ENCODE data around the gene SMARCD1.

SMARCD1 gene

DNA sequence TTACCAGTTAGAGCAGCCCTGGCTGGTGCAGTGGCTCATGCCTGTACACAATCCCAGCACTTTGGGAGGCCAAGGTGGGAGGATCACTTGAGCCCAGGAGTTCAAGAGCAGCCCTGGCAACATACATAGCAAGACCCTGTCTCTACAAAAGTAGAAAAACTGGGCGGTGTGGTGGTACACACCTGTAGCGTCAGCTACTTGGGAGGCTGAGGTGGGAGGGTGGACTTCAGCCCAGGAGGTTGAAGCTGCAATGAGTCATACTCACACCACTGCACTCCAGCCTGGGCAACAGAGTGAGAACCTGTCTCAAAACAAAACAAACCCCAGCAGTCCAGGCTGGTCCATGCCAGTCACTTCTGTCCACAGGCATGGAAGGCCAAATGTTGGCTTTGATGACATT, 34.2 kb downstream of the SMARCD1 start:
- Histone ChIP-seq H3K4ac (ENCODE audit: low read length) (no peak overlapping the region), H3K79me1 (ENCODE audit: low read depth, low read length) (peaks cover 5% of the 10 kb centered on the region), H4K8ac (ENCODE audit: low read depth, low read length) (no peak overlapping the region), H2BK12ac (ENCODE audit: low read length) (no peak overlapping the region), H3K4me2 (ENCODE audit: insufficient read depth, low read length, poor library complexity, severe bottlenecking) (no peak overlapping the region), H3K23ac (ENCODE audit: low read depth, low read length, poor library complexity) (no peak overlapping the region), H2BK15ac (ENCODE audit: low read length) (no peak overlapping the region), H2BK120ac (ENCODE audit: low read depth, low read length) (no peak overlapping the region), H3K27me3 (ENCODE audit: control insufficient read depth in 3 of 3, insufficient read depth in 3 of 3, low read depth in 1 of 3, low read length in 3 of 3) (no peaks in the 10 kb centered on the region), H4K91ac (ENCODE audit: low read depth, low read length, poor library complexity) (no peak overlapping the region), H2AFZ (ENCODE audit: low read length) (no peak overlapping the region), H2AK5ac (ENCODE audit: low read depth, low read length) (no peak overlapping the region), H2BK5ac (ENCODE audit: low read length) (no peak overlapping the region), H3K9me3 (replicated peaks in 1 of 2; ENCODE audit: control insufficient read depth in 2 of 2, insufficient read depth in 1 of 2, low read depth in 1 of 2, low read length in 2 of 2) (no peaks in the 10 kb centered on the region), H3K27ac (replicated peaks; ENCODE audit: low read length) (no peak overlapping the region), H3K4me3 (ENCODE audit: low read length in 2 of 2) (no peak overlapping the region), H3K9ac (ENCODE audit: low read depth, low read length, poor library complexity) (no peak overlapping the region), H3K18ac (ENCODE audit: low read length) (no peak overlapping the region), H3K14ac (ENCODE audit: low read length) (no peak overlapping the region), H3K36me3 (replicated peaks in 1 of 2; ENCODE audit: control insufficient read depth in 2 of 2, insufficient read depth in 2 of 2, low read length in 2 of 2) (peaks cover 0 to 40% of the 10 kb centered on the region in 2 donors), H3K4me1 (ENCODE audit: control insufficient read depth in 2 of 2, insufficient read depth in 1 of 2, low read depth in 1 of 2, low read length in 2 of 2) (no peaks in the 10 kb centered on the region)
- WGBS, 2 donors (ENCODE audit: extremely low coverage in 2 of 2, insufficient read length in 2 of 2, insufficient replicate concordance in 1 of 2): no CpG with 5 or more reads among the region's 2 CpGs
- no peak for DNase-seq (ENCODE audit: low spot score)

GRCh38 chr12:50120521-50120920, 35.4 kb downstream of the SMARCD1 start:
- Histone ChIP-seq H3K23ac (ENCODE audit: low read depth, low read length, poor library complexity) (no peak overlapping the region), H2BK15ac (ENCODE audit: low read length) (no peak overlapping the region), H3K9ac (ENCODE audit: low read depth, low read length, poor library complexity) (no peak overlapping the region), H3K4ac (ENCODE audit: low read length) (no peak overlapping the region), H4K8ac (ENCODE audit: low read depth, low read length) (no peak overlapping the region), H3K9me3 (replicated peaks in 1 of 2; ENCODE audit: control insufficient read depth in 2 of 2, insufficient read depth in 1 of 2, low read depth in 1 of 2, low read length in 2 of 2) (no peaks in the 10 kb centered on the region), H3K4me2 (ENCODE audit: insufficient read depth, low read length, poor library complexity, severe bottlenecking) (no peak overlapping the region), H2AK5ac (ENCODE audit: low read depth, low read length) (no peak overlapping the region), H2AFZ (ENCODE audit: low read length) (no peak overlapping the region), H2BK5ac (ENCODE audit: low read length) (no peak overlapping the region), H3K27me3 (ENCODE audit: control insufficient read depth in 3 of 3, insufficient read depth in 3 of 3, low read depth in 1 of 3, low read length in 3 of 3) (no peaks in the 10 kb centered on the region), H4K91ac (ENCODE audit: low read depth, low read length, poor library complexity) (no peak overlapping the region), H3K18ac (ENCODE audit: low read length) (no peak overlapping the region), H3K4me1 (ENCODE audit: control insufficient read depth in 2 of 2, insufficient read depth in 1 of 2, low read depth in 1 of 2, low read length in 2 of 2) (no peaks in the 10 kb centered on the region), H3K27ac (replicated peaks; ENCODE audit: low read length) (no peak overlapping the region), H2BK120ac (ENCODE audit: low read depth, low read length) (no peak overlapping the region), H3K14ac (ENCODE audit: low read length) (no peak overlapping the region), H3K79me1 (ENCODE audit: low read depth, low read length) (peaks cover 4% of the 10 kb centered on the region), H2BK12ac (ENCODE audit: low read length) (no peak overlapping the region), H3K4me3 (ENCODE audit: low read length in 2 of 2) (no peak overlapping the region), H3K36me3 (replicated peaks in 1 of 2; ENCODE audit: control insufficient read depth in 2 of 2, insufficient read depth in 2 of 2, low read length in 2 of 2) (peaks cover 0 to 41% of the 10 kb centered on the region in 2 donors)
- no CpG with 5 or more reads among the region's 3 CpGs for WGBS, 2 donors (ENCODE audit: extremely low coverage in 2 of 2, insufficient read length in 2 of 2, insufficient replicate concordance in 1 of 2)
- no peak for DNase-seq (ENCODE audit: low spot score)

- Histone ChIP-seq H3K4me3 (ENCODE audit: low read length in 2 of 2) (no peak overlapping the region), H2AK5ac (ENCODE audit: low read depth, low read length) (no peak overlapping the region), H2BK5ac (ENCODE audit: low read length) (no peak overlapping the region), H3K27ac (replicated peaks; ENCODE audit: low read length) (no peak overlapping the region), H3K9ac (ENCODE audit: low read depth, low read length, poor library complexity) (no peak overlapping the region), H3K9me3 (replicated peaks in 1 of 2; ENCODE audit: control insufficient read depth in 2 of 2, insufficient read depth in 1 of 2, low read depth in 1 of 2, low read length in 2 of 2) (no peaks in the 10 kb centered on the region), H3K18ac (ENCODE audit: low read length) (no peak overlapping the region), H3K36me3 (replicated peaks in 1 of 2; ENCODE audit: control insufficient read depth in 2 of 2, insufficient read depth in 2 of 2, low read length in 2 of 2) (peaks cover 0 to 41% of the 10 kb centered on the region in 2 donors), H3K27me3 (ENCODE audit: control insufficient read depth in 3 of 3, insufficient read depth in 3 of 3, low read depth in 1 of 3, low read length in 3 of 3) (no peaks in the 10 kb centered on the region), H2BK15ac (ENCODE audit: low read length) (no peak overlapping the region), H3K79me1 (ENCODE audit: low read depth, low read length) (peaks cover 2% of the 10 kb centered on the region), H3K23ac (ENCODE audit: low read depth, low read length, poor library complexity) (no peak overlapping the region), H3K4me1 (ENCODE audit: control insufficient read depth in 2 of 2, insufficient read depth in 1 of 2, low read depth in 1 of 2, low read length in 2 of 2) (no peaks in the 10 kb centered on the region), H3K14ac (ENCODE audit: low read length) (no peak overlapping the region), H2AFZ (ENCODE audit: low read length) (no peak overlapping the region), H3K4me2 (ENCODE audit: insufficient read depth, low read length, poor library complexity, severe bottlenecking) (no peak overlapping the region), H4K91ac (ENCODE audit: low read depth, low read length, poor library complexity) (no peak overlapping the region), H4K8ac (ENCODE audit: low read depth, low read length) (no peak overlapping the region), H2BK120ac (ENCODE audit: low read depth, low read length) (no peak overlapping the region), H3K4ac (ENCODE audit: low read length) (no peak overlapping the region), H2BK12ac (ENCODE audit: low read length) (no peak overlapping the region)
- no CpG with 5 or more reads among the region's 3 CpGs for WGBS, 2 donors (ENCODE audit: extremely low coverage in 2 of 2, insufficient read length in 2 of 2, insufficient replicate concordance in 1 of 2)
- DNase-seq (ENCODE audit: low spot score): no peak
Observed at GRCh38 chr12:50120953-50121352, 35.8 kb downstream of the SMARCD1 start.

GRCh38 chr12:50121641-50122040, 36.5 kb downstream of the SMARCD1 start:
- Histone ChIP-seq H2BK5ac (ENCODE audit: low read length) (no peak overlapping the region), H3K9ac (ENCODE audit: low read depth, low read length, poor library complexity) (no peak overlapping the region), H2AK5ac (ENCODE audit: low read depth, low read length) (no peak overlapping the region), H3K9me3 (replicated peaks in 1 of 2; ENCODE audit: control insufficient read depth in 2 of 2, insufficient read depth in 1 of 2, low read depth in 1 of 2, low read length in 2 of 2) (no peaks in the 10 kb centered on the region), H3K14ac (ENCODE audit: low read length) (no peak overlapping the region), H3K4ac (ENCODE audit: low read length) (no peak overlapping the region), H3K27me3 (ENCODE audit: control insufficient read depth in 3 of 3, insufficient read depth in 3 of 3, low read depth in 1 of 3, low read length in 3 of 3) (no peaks in the 10 kb centered on the region), H2BK12ac (ENCODE audit: low read length) (no peak overlapping the region), H3K23ac (ENCODE audit: low read depth, low read length, poor library complexity) (no peak overlapping the region), H3K4me1 (ENCODE audit: control insufficient read depth in 2 of 2, insufficient read depth in 1 of 2, low read depth in 1 of 2, low read length in 2 of 2) (no peaks in the 10 kb centered on the region), H3K79me1 (ENCODE audit: low read depth, low read length) (peaks cover 2% of the 10 kb centered on the region), H3K18ac (ENCODE audit: low read length) (no peak overlapping the region), H3K4me3 (ENCODE audit: low read length in 2 of 2) (no peak overlapping the region), H4K91ac (ENCODE audit: low read depth, low read length, poor library complexity) (no peak overlapping the region), H3K36me3 (replicated peaks in 1 of 2; ENCODE audit: control insufficient read depth in 2 of 2, insufficient read depth in 2 of 2, low read length in 2 of 2) (peaks cover 0 to 38% of the 10 kb centered on the region in 2 donors), H3K4me2 (ENCODE audit: insufficient read depth, low read length, poor library complexity, severe bottlenecking) (no peak overlapping the region), H3K27ac (replicated peaks; ENCODE audit: low read length) (no peak overlapping the region), H2BK120ac (ENCODE audit: low read depth, low read length) (no peak overlapping the region), H4K8ac (ENCODE audit: low read depth, low read length) (no peak overlapping the region), H2BK15ac (ENCODE audit: low read length) (no peak overlapping the region), H2AFZ (ENCODE audit: low read length) (no peak overlapping the region)
- no peak for DNase-seq (ENCODE audit: low spot score)
- no CpG with 5 or more reads among the region's 5 CpGs for WGBS, 2 donors (ENCODE audit: extremely low coverage in 2 of 2, insufficient read length in 2 of 2, insufficient replicate concordance in 1 of 2)
